GM21515 (cell line): ENCODE results near the gene CALR3.

Experiments
- ATAC-seq: cut with Tn5 transposase; IDR thresholded peaks from one replicate; pipeline ENCODE4 v1.9.1; 2021; ENCODE audit not compliant: unreplicated experiment

CALR3 gene

DNA sequence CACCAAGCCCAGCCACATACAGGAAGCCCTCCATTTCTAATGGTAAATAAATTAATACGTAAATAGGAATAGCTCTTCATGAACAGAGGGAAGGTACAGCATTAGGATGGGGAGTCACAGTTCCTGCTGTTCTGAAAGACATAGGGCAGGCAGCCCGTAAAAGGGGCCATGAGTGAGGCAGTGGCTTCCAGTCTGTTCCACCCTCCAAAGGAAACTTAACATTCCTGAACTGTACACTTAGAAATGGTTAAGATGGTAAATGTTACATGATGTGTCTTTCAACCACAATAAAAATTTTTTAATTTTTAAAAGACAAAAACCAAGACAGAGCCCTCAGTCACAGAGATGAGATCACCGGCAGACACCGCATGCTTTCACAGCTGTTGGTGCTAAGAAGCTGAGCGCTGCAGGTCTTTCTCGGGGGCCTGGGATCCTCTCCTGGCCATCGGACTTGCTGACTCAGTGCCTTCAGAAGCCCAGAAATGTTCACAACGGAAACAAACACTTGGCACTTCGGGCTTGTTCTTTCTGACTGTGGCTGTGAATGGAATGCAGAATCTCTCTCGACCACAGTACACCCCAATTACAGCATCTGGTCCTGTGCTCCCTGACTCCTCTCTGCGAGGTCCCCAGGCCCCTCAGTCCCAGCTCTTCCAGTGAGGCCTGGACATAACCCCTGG is 60.6 kb downstream of the CALR3 start:
- ATAC-seq, result no peak

DNA sequence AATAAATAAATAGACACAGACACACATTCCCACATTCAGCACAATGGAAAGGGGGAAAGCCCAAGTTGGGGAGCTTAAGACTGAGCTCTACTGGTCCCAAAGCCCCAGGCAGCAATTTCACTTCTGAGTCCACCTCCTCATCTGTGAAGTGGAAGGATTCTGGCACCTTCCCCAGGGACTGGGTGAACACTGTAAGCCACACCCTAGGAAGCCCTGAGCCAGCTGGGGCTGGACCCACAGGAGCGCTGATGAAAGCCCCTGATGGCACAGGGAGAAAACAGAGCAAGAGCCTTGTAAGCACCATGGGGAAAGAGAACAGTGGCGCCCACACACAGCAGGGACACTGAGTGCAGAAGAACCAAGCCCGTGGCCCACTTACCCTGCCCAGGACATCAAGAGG is 62.0 kb downstream of the CALR3 start:
- ATAC-seq, result no peak

DNA sequence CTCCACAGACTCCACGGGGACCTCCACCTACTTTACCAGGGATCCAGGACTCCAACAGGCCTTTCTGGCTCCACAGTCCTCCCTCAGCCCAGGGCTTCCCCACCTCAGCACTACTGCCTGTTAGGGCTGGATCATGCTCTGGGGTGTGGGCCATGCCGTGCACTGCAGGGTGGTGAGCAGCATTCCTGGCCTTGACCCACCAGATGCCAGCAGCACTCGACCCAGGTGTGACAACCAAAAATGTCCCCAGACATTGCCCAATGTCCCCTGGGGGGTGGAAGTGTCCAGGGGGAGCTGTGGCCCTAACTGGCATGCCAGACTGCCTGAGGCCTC is 66.2 kb downstream of the CALR3 start:
- no peak for ATAC-seq

DNA sequence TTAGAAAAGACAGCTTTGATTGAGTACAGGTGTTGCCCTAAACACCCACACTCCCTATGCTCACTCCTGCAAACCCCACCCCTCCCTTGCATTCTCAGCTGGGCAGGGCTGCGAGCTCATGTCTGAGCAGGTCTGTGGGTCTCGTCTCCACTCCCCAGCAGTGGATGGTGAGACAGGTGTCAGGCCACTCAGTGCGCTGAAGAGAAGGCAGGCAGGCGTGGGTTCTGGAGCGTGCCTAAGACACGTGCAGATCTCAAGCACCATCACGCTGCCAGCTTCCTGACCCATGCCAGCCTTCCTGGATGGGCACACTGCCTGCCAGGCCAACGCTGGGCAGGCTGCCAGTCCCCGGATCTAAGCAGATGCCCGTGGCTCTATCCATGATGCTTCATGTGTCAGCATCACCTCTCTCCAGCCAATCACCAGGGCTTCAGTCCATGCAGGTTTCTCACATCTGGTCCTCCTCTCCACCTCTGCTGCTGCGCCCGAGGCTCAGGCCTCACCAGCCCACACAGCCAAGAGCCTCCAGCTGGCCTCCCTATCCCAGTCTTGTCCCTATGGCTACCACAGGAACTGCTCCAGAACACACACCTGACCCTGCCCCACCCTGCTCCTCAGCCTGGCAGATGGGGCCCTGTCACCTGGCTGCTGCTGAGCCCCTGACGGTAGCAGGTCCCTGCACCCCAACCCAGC is 66.8 kb downstream of the CALR3 start:
- ATAC-seq, result no peak
